ENCODE results near the gene ZBTB38.

The ZBTB38 gene

GRCh38 chr3:141367038-141367730 is 1.1 kb upstream of the ZBTB38 start:
- H3K27ac ChIP-seq (ENCODE audit: low read depth, low read length), result peak overlapping the region; percentile 100
- H3K4me3 ChIP-seq (ENCODE audit: low read depth, low read length), result peak overlapping the region; percentile 53
- H3K27me3 ChIP-seq (ENCODE audit: insufficient read depth, low read length), result no peaks in the 10 kb centered on the region
- H3K36me3 ChIP-seq (ENCODE audit: insufficient read depth, low read length), result peaks cover 20% of the 10 kb centered on the region
- H3K4me1 ChIP-seq (ENCODE audit: control insufficient read depth, insufficient read depth, low read length, unreplicated experiment), result peaks cover 62% of the 10 kb centered on the region
- H3K79me2 ChIP-seq (ENCODE audit: control insufficient read depth, insufficient read depth, low read length, unreplicated experiment), result peaks cover 31% of the 10 kb centered on the region
- H2AFZ ChIP-seq (ENCODE audit: low read length, unreplicated experiment), result no peak overlapping the region

GRCh38 chr3:141368925-141369794 is 856 bp downstream of the ZBTB38 start:
- peaks cover 47% of the 10 kb centered on the region for H3K79me2 ChIP-seq (ENCODE audit: control insufficient read depth, insufficient read depth, low read length, unreplicated experiment)
- H3K4me1 ChIP-seq (ENCODE audit: control insufficient read depth, insufficient read depth, low read length, unreplicated experiment), result peaks cover 81% of the 10 kb centered on the region
- peak overlapping the region; percentile 100 for H3K27ac ChIP-seq (ENCODE audit: low read depth, low read length)
- no peak overlapping the region for H2AFZ ChIP-seq (ENCODE audit: low read length, unreplicated experiment)
- peaks cover 25% of the 10 kb centered on the region for H3K36me3 ChIP-seq (ENCODE audit: insufficient read depth, low read length)
- H3K27me3 ChIP-seq (ENCODE audit: insufficient read depth, low read length), result no peaks in the 10 kb centered on the region
- H3K4me3 ChIP-seq (ENCODE audit: low read depth, low read length), result peak overlapping the region; percentile 82

- Histone ChIP-seq H3K4me3 (ENCODE audit: low read depth, low read length) (peak overlapping the region; percentile 82), H3K27ac (ENCODE audit: low read depth, low read length) (peak overlapping the region; percentile 100), H3K79me2 (ENCODE audit: control insufficient read depth, insufficient read depth, low read length, unreplicated experiment) (peaks cover 54% of the 10 kb centered on the region), H3K27me3 (ENCODE audit: insufficient read depth, low read length) (no peaks in the 10 kb centered on the region), H2AFZ (ENCODE audit: low read length, unreplicated experiment) (no peak overlapping the region), H3K36me3 (ENCODE audit: insufficient read depth, low read length) (peaks cover 31% of the 10 kb centered on the region), H3K4me1 (ENCODE audit: control insufficient read depth, insufficient read depth, low read length, unreplicated experiment) (peaks cover 85% of the 10 kb centered on the region)
These were observed 1.8 kb downstream of the ZBTB38 start for GRCh38 chr3:141370065-141370533.

GRCh38 chr3:141371882-141372281 is 3.6 kb downstream of the ZBTB38 start:
- Histone ChIP-seq H3K79me2 (ENCODE audit: control insufficient read depth, insufficient read depth, low read length, unreplicated experiment) (peaks cover 68% of the 10 kb centered on the region), H2AFZ (ENCODE audit: low read length, unreplicated experiment) (no peak overlapping the region), H3K27ac (ENCODE audit: low read depth, low read length) (peak overlapping the region; percentile 48; the same call in 1 of the 2 replicates), H3K36me3 (ENCODE audit: insufficient read depth, low read length) (peaks cover 47% of the 10 kb centered on the region), H3K27me3 (ENCODE audit: insufficient read depth, low read length) (no peaks in the 10 kb centered on the region), H3K4me3 (ENCODE audit: low read depth, low read length) (peak overlapping the region; percentile 25), H3K4me1 (ENCODE audit: control insufficient read depth, insufficient read depth, low read length, unreplicated experiment) (peaks cover 67% of the 10 kb centered on the region)

GRCh38 chr3:141372656-141373055 is 4.4 kb downstream of the ZBTB38 start:
- Histone ChIP-seq H3K79me2 (ENCODE audit: control insufficient read depth, insufficient read depth, low read length, unreplicated experiment) (peaks cover 76% of the 10 kb centered on the region), H3K4me3 (ENCODE audit: low read depth, low read length) (no peak overlapping the region), H3K36me3 (ENCODE audit: insufficient read depth, low read length) (peaks cover 55% of the 10 kb centered on the region), H3K4me1 (ENCODE audit: control insufficient read depth, insufficient read depth, low read length, unreplicated experiment) (peaks cover 61% of the 10 kb centered on the region), H2AFZ (ENCODE audit: low read length, unreplicated experiment) (no peak overlapping the region), H3K27me3 (ENCODE audit: insufficient read depth, low read length) (no peaks in the 10 kb centered on the region), H3K27ac (ENCODE audit: low read depth, low read length) (peak overlapping the region; percentile 14)

- Histone ChIP-seq H3K36me3 (ENCODE audit: insufficient read depth, low read length) (peaks cover 56% of the 10 kb centered on the region), H3K27ac (ENCODE audit: low read depth, low read length) (peak overlapping the region; percentile 14), H3K79me2 (ENCODE audit: control insufficient read depth, insufficient read depth, low read length, unreplicated experiment) (peaks cover 80% of the 10 kb centered on the region), H2AFZ (ENCODE audit: low read length, unreplicated experiment) (no peak overlapping the region), H3K27me3 (ENCODE audit: insufficient read depth, low read length) (no peaks in the 10 kb centered on the region), H3K4me1 (ENCODE audit: control insufficient read depth, insufficient read depth, low read length, unreplicated experiment) (peaks cover 57% of the 10 kb centered on the region), H3K4me3 (ENCODE audit: low read depth, low read length) (no peak overlapping the region)
These were observed 4.9 kb downstream of the ZBTB38 start for GRCh38 chr3:141373232-141373631.

GRCh38 chr3:141373768-141374526 is 5.6 kb downstream of the ZBTB38 start:
- H3K27me3 ChIP-seq (ENCODE audit: insufficient read depth, low read length), result no peaks in the 10 kb centered on the region
- peaks cover 60% of the 10 kb centered on the region for H3K36me3 ChIP-seq (ENCODE audit: insufficient read depth, low read length)
- H3K79me2 ChIP-seq (ENCODE audit: control insufficient read depth, insufficient read depth, low read length, unreplicated experiment), result peaks cover 85% of the 10 kb centered on the region
- H3K4me1 ChIP-seq (ENCODE audit: control insufficient read depth, insufficient read depth, low read length, unreplicated experiment), result peaks cover 51% of the 10 kb centered on the region
- no peak overlapping the region for H3K4me3 ChIP-seq (ENCODE audit: low read depth, low read length)
- peak overlapping the region; percentile 14 for H3K27ac ChIP-seq (ENCODE audit: low read depth, low read length)
- H2AFZ ChIP-seq (ENCODE audit: low read length, unreplicated experiment), result no peak overlapping the region

- Histone ChIP-seq H3K27me3 (ENCODE audit: insufficient read depth, low read length) (no peaks in the 10 kb centered on the region), H3K4me3 (ENCODE audit: low read depth, low read length) (no peak overlapping the region), H3K36me3 (ENCODE audit: insufficient read depth, low read length) (peaks cover 65% of the 10 kb centered on the region), H2AFZ (ENCODE audit: low read length, unreplicated experiment) (no peak overlapping the region), H3K79me2 (ENCODE audit: control insufficient read depth, insufficient read depth, low read length, unreplicated experiment) (peaks cover 82% of the 10 kb centered on the region), H3K27ac (ENCODE audit: low read depth, low read length) (no peak overlapping the region), H3K4me1 (ENCODE audit: control insufficient read depth, insufficient read depth, low read length, unreplicated experiment) (peaks cover 34% of the 10 kb centered on the region)
These were observed 7.3 kb downstream of the ZBTB38 start for GRCh38 chr3:141375381-141376301.

GRCh38 chr3:141377377-141377776 is 9.1 kb downstream of the ZBTB38 start:
- H3K27ac ChIP-seq (ENCODE audit: low read depth, low read length), result no peak overlapping the region
- peaks cover 73% of the 10 kb centered on the region for H3K36me3 ChIP-seq (ENCODE audit: insufficient read depth, low read length)
- H3K79me2 ChIP-seq (ENCODE audit: control insufficient read depth, insufficient read depth, low read length, unreplicated experiment), result peaks cover 79% of the 10 kb centered on the region

More at GRCh38 chr3:141377377-141377776, 9.1 kb downstream of the ZBTB38 start:
- Histone ChIP-seq H3K4me3 (ENCODE audit: low read depth, low read length) (no peak overlapping the region), H2AFZ (ENCODE audit: low read length, unreplicated experiment) (no peak overlapping the region), H3K27me3 (ENCODE audit: insufficient read depth, low read length) (no peaks in the 10 kb centered on the region), H3K4me1 (ENCODE audit: control insufficient read depth, insufficient read depth, low read length, unreplicated experiment) (peaks cover 22% of the 10 kb centered on the region)

Data from ACC112 (cell line).